ENCODE results near the gene ANGEL2.

GRCh38 chr1:213020016-213020415 lies 4.3 kb upstream of the ANGEL2 start:
- TF ChIP-seq CTCF (IDR thresholded peaks at IDR 0.05) (no peak), JUND (IDR thresholded peaks at IDR 0.05) (no peak)
- TF ChIP-seq, protein P1, sequence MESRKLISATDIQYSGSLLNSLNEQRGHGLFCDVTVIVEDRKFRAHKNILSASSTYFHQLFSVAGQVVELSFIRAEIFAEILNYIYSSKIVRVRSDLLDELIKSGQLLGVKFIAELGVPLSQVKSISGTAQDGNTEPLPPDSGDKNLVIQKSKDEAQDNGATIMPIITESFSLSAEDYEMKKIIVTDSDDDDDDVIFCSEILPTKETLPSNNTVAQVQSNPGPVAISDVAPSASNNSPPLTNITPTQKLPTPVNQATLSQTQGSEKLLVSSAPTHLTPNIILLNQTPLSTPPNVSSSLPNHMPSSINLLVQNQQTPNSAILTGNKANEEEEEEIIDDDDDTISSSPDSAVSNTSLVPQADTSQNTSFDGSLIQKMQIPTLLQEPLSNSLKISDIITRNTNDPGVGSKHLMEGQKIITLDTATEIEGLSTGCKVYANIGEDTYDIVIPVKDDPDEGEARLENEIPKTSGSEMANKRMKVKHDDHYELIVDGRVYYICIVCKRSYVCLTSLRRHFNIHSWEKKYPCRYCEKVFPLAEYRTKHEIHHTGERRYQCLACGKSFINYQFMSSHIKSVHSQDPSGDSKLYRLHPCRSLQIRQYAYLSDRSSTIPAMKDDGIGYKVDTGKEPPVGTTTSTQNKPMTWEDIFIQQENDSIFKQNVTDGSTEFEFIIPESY (IDR thresholded peaks at IDR 0.05; ENCODE audit: borderline replicate concordance, low read depth) = no peak
